HFF-Myc (cell line): ENCODE measurements around the gene KLHL29.

ENCODE experiments used
- DNase-seq: peaks from one replicate; pipeline ENCODE4 v3.0.0-alpha.2; 2011; ENCODE audit warnings: low read depth; ENCODE audit errors: extremely low read depth
- H3K4me3 ChIP-seq: replicated peaks from 2 replicates; pipeline ENCODE4 v1.5.1; 2011; ENCODE audit warnings: low read depth, mild to moderate bottlenecking, control low read depth, low read length
- TF ChIP-seq, protein P1 (sequence below): IDR thresholded peaks from 2 replicates; pipeline ENCODE4 v1.5.1; 2012; ENCODE audit warnings: mild to moderate bottlenecking, low read depth, low read length, control low read depth; ENCODE audit errors: missing control alignments

KLHL29 gene

DNA sequence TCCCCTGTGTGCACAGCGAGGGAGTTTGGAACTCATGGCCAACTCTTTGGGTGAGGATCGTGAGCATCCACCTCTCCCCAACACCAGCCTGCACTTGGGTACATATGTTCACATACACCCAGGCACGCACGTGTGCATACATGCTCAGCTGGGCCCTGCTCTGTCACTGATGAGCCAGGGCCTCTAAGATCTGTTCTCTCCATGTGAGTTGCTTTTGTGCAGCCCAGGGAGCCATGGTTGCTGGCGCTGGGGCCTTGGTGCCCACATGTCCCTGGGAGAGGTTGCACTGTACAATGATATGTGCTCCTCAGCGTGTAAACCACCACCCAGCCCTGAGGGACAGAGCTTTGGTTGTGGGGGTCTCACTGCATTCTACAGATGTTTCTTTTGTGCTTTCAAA is 44.1 kb downstream of the KLHL29 start:
- DNase-seq: no peak
- no peak overlapping the region for H3K4me3 ChIP-seq
- TF ChIP-seq, protein P1, sequence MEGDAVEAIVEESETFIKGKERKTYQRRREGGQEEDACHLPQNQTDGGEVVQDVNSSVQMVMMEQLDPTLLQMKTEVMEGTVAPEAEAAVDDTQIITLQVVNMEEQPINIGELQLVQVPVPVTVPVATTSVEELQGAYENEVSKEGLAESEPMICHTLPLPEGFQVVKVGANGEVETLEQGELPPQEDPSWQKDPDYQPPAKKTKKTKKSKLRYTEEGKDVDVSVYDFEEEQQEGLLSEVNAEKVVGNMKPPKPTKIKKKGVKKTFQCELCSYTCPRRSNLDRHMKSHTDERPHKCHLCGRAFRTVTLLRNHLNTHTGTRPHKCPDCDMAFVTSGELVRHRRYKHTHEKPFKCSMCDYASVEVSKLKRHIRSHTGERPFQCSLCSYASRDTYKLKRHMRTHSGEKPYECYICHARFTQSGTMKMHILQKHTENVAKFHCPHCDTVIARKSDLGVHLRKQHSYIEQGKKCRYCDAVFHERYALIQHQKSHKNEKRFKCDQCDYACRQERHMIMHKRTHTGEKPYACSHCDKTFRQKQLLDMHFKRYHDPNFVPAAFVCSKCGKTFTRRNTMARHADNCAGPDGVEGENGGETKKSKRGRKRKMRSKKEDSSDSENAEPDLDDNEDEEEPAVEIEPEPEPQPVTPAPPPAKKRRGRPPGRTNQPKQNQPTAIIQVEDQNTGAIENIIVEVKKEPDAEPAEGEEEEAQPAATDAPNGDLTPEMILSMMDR: no peak

DNA sequence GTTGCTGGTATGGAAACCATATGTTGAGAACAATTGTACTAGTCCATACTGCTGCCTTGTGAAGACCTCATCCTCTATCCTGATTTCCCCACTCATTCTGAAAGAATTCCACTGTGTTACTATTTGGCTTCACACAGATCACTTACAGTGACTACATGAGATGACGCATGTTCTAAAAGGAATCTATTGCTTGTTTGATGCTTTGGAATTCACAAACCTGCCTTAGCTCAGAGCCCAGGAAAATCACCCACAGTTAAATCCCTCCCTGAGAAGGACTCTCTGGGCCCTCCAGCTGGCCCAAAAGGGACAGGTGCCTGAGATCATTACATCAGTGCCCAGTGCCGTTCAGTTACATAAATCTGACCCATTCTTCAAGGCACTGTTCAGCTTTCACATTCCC is 45.3 kb downstream of the KLHL29 start:
- no peak for DNase-seq
- TF ChIP-seq, protein P1: no peak
- H3K4me3 ChIP-seq: no peak overlapping the region

DNA sequence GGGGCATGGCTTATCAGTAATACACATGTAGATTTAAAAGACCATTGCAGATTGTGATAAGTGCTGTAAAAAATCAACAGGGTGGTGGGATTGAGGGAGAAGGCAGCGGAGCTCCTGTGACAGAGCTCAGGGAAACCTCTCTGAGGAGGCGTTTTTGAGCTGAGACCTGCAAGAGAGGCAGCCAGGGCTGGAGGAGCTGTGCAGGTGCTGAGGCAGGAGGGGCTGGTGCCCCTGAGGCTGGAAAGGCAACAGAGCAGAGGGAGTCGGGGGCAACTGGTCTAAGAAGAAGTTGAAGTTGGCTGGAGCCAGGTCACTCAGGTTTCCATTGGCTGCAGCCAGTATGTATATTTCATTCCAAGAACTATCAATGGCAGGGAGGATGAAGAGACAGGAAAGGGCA is 47.6 kb downstream of the KLHL29 start:
- H3K4me3 ChIP-seq: no peak overlapping the region
- TF ChIP-seq, protein P1: no peak
- no peak for DNase-seq

DNA sequence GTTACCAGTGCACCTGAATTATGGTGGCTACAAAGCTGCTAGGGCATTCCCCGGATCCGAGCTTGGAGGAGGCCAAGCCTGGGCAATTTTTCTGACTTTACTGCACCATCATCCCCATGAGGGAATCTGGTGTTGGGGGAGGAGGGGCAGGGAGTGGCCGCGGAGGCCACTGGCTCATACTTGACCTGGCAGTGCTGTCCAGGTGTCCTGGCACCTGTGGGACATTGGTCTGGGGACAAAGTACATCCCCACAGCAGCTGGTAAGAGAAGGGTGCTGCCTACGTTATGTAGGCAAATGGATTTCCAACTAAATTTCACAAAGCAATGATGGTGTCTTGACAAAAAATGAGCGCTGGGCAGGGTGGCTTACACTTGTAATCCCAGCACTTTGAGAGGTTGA is 48.3 kb downstream of the KLHL29 start:
- TF ChIP-seq, protein P1: no peak
- no peak overlapping the region for H3K4me3 ChIP-seq
- no peak for DNase-seq

DNA sequence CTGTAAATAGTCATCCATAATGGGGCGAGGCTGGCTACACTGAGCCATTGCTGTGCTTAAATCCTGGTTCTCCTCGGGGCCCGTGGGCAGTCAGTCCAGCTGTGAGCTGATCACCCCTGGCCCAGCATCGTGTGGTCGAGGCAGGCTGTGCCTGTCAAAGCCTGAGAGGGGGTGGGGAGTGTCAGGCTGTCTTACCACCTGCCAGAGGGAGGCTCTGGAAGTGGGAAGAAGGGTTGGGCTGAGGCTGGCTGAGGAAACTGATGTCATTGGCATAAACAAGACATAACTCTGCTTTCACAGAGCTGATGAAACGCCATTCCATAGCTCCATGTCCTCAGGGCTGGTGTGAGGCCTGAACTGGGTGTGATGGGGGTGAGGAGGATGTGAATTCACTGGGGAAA is 49.7 kb downstream of the KLHL29 start:
- H3K4me3 ChIP-seq: no peak overlapping the region
- DNase-seq: no peak
- TF ChIP-seq, protein P1: no peak

DNA sequence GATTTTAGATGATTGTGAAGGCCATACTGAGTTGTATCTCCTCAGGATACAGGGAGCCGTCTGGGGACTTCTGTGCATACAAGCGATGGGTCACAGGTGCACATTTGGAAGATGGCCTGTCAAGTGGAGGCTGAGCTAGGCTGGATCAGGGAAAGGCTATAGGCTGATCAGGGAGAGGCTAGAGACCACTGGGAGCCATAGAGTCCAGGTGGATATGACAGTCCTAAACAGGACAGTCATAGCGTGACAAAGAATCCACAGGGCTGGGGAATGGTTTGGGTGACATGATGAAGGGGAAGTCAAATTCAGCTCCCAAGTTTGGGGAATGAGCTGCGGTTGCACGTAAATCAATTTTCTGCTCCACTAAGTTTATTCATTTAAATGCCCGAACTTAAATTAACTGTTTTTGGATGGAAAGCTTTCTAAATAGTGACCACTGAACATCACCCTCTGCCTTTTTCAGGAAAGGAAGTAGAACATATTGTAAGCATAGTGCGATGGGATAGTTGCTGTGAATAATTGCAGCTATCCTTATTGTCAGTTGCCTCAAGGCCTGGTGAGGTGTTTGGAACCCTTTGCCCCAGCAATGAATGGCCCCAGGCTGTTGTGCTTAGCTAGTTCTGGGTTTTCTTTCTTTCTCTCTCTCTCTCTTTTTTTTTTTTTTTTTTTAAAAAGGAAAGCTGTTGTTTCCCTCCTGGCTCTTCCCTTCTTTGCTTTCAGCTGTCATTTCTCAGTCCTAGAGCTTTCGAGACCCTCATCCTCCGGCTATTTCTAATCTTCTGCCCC is 50.5 kb downstream of the KLHL29 start:
- H3K4me3 ChIP-seq: no peak overlapping the region
- no peak for DNase-seq
- TF ChIP-seq, protein P1: no peak
